Hepatocyte (in vitro differentiated cells): ENCODE measurements around the gene MAPRE3.

Experiments used
- CTCF ChIP-seq: fragments of 200-600 bp; sonication (generic); IDR thresholded peaks from 2 replicates; pipeline ENCODE4 v1.5.1; 2016; ENCODE audit warnings: antibody characterized with exemption, mild to moderate bottlenecking; ENCODE audit not compliant: poor library complexity
- EZH2 ChIP-seq: fragments of 200-600 bp; sonication (generic); IDR thresholded peaks from 2 replicates; pipeline ENCODE4 v1.6.1; 2016; ENCODE audit warnings: antibody characterized with exemption, mild to moderate bottlenecking, borderline replicate concordance
- EZH2phosphoT487 ChIP-seq: fragments of 200-600 bp; sonication (generic); IDR thresholded peaks from one replicate; pipeline ENCODE4 v1.6.1; 2018; ENCODE audit warnings: antibody characterized with exemption, mild to moderate bottlenecking, low read depth, moderate library complexity; ENCODE audit not compliant: unreplicated experiment, severe bottlenecking

GRCh38 chr2:26957534-26957933 is 12.9 kb upstream of the MAPRE3 start:
- no peak for TF ChIP-seq CTCF
- no peak for TF ChIP-seq EZH2
- no peak for TF ChIP-seq EZH2phosphoT487
